ENCODE data around the gene LTBP1. TPM values are rescaled to one million over a fixed set of nuclear protein-coding genes. Genes with fewer than 3 reads are reported as not detected.

The LTBP1 gene
- polyA plus RNA-seq, 3 donors from 2014 or later = 0.58 to 2.0 TPM; not detected in 1

GRCh38 chr2:32993005-32993539 is 46.3 kb downstream of the LTBP1 start:
- H3K9me3 Mint-ChIP-seq = peaks cover 0 to 1% (median 0%) of the 10 kb centered on the region in 6 donors

GRCh38 chr2:32997705-32998104 is 51.0 kb downstream of the LTBP1 start:
- Mint-ChIP-seq H3K27ac (no peak overlapping the region), H3K4me1 (no peaks in the 10 kb centered on the region)

More at GRCh38 chr2:32993005-32993539, 46.3 kb downstream of the LTBP1 start:
- H3K36me3 Mint-ChIP-seq = no peaks in the 10 kb centered on the region
- no peaks in the 10 kb centered on the region for H3K4me1 Mint-ChIP-seq
- no peak overlapping the region for H3K27ac Mint-ChIP-seq
- DNase-seq = no peak
- peaks cover 0 to 3% (median 2%) of the 10 kb centered on the region in 3 donors for H3K27me3 Mint-ChIP-seq (ENCODE audit: low read depth in 3 of 3)
- no peak overlapping the region for H3K4me3 Mint-ChIP-seq

DNA sequence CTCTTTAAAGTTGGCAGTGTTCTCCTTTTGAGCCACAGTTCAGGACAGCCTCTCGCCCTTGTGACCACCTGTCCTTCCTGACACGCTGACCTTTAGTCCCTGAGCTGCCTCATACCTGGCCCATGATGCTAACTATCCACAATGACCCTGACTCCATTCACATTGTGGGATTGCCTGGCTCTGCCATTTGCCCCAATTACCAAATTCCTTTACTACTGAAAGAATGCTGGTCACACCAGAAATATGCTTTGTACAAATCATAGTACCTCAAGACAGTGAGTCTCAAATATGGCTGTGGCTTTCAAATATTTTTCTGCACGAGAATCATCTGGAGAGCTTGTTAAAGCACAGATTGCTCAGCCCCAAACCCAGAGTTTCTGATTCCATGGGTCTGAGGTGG is 54.2 kb downstream of the LTBP1 start:
- DNase-seq = no peak
- peaks cover 0 to 7% of the 10 kb centered on the region in 2 donors for H3K4me1 Mint-ChIP-seq
- no peak overlapping the region for H3K4me3 Mint-ChIP-seq
- no peaks in the 10 kb centered on the region for H3K27me3 Mint-ChIP-seq (ENCODE audit: low read depth in 3 of 3)
- no peaks in the 10 kb centered on the region for H3K36me3 Mint-ChIP-seq
- H3K9me3 Mint-ChIP-seq = no peaks in the 10 kb centered on the region
- no peak overlapping the region for H3K27ac Mint-ChIP-seq

More at GRCh38 chr2:32997705-32998104, 51.0 kb downstream of the LTBP1 start:
- no peak for DNase-seq
- peaks cover 0 to 3% (median 2%) of the 10 kb centered on the region in 3 donors for H3K27me3 Mint-ChIP-seq (ENCODE audit: low read depth in 3 of 3)
- peaks cover 0 to 1% (median 0%) of the 10 kb centered on the region in 6 donors for H3K9me3 Mint-ChIP-seq
- no peak overlapping the region for H3K4me3 Mint-ChIP-seq
- no peaks in the 10 kb centered on the region for H3K36me3 Mint-ChIP-seq

DNA sequence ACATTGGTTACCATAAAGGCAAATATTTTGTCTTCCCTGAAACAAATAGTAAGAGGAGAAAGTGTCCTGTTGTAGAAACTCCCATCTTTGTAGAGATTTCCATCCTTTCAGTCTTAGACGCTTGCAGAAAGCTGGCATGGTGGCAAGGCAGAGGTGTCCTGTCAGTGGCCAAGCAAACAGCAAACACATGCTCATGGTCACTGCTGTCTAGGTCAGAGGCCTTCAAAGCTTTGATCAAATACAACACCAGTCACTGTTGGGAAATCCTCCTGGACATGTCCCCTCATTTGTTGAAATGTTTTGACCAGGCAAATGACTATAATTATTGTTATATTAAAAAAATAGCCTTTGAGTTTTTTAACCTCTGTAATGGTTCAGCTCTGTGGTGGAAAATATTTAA is 55.1 kb downstream of the LTBP1 start:
- no peak overlapping the region for H3K27ac Mint-ChIP-seq
- DNase-seq = no peak
- no peaks in the 10 kb centered on the region for H3K27me3 Mint-ChIP-seq (ENCODE audit: low read depth in 3 of 3)
- no peaks in the 10 kb centered on the region for H3K36me3 Mint-ChIP-seq
- no peaks in the 10 kb centered on the region for H3K9me3 Mint-ChIP-seq
- no peak overlapping the region for H3K4me3 Mint-ChIP-seq
- H3K4me1 Mint-ChIP-seq = peaks cover 0 to 7% of the 10 kb centered on the region in 2 donors

GRCh38 chr2:33002863-33003262 is 56.1 kb downstream of the LTBP1 start:
- H3K27me3 Mint-ChIP-seq (ENCODE audit: low read depth in 3 of 3) = no peaks in the 10 kb centered on the region
- H3K27ac Mint-ChIP-seq = no peak overlapping the region
- no peaks in the 10 kb centered on the region for H3K9me3 Mint-ChIP-seq
- H3K36me3 Mint-ChIP-seq = no peaks in the 10 kb centered on the region
- DNase-seq = no peak
- no peak overlapping the region for H3K4me3 Mint-ChIP-seq
- H3K4me1 Mint-ChIP-seq = peaks cover 0 to 7% of the 10 kb centered on the region in 2 donors

GRCh38 chr2:33005057-33005456 is 58.3 kb downstream of the LTBP1 start:
- H3K27ac Mint-ChIP-seq = no peak overlapping the region
- H3K27me3 Mint-ChIP-seq (ENCODE audit: low read depth in 3 of 3) = peaks cover 0 to 4% (median 2%) of the 10 kb centered on the region in 3 donors
- peaks cover 0 to 7% of the 10 kb centered on the region in 2 donors for H3K4me1 Mint-ChIP-seq
- no peaks in the 10 kb centered on the region for H3K36me3 Mint-ChIP-seq
- H3K9me3 Mint-ChIP-seq = peaks cover 0 to 3% (median 0%) of the 10 kb centered on the region in 6 donors
- no peak overlapping the region for H3K4me3 Mint-ChIP-seq
- DNase-seq = no peak

- Mint-ChIP-seq H3K4me3 (no peak overlapping the region), H3K9me3 (peaks cover 0 to 3% (median 0%) of the 10 kb centered on the region in 6 donors), H3K27me3 (ENCODE audit: low read depth in 3 of 3) (peaks cover 0 to 4% (median 2%) of the 10 kb centered on the region in 3 donors), H3K27ac (no peak overlapping the region), H3K4me1 (no peaks in the 10 kb centered on the region), H3K36me3 (no peaks in the 10 kb centered on the region)
- no peak for DNase-seq
Measured at GRCh38 chr2:33008716-33009115, 62.0 kb downstream of the LTBP1 start.

GRCh38 chr2:33009249-33009648 is 62.5 kb downstream of the LTBP1 start:
- DNase-seq = no peak
- Mint-ChIP-seq H3K36me3 (no peaks in the 10 kb centered on the region), H3K27ac (no peak overlapping the region), H3K4me1 (no peaks in the 10 kb centered on the region), H3K4me3 (no peak overlapping the region), H3K27me3 (ENCODE audit: low read depth in 3 of 3) (peaks cover 0 to 4% (median 2%) of the 10 kb centered on the region in 3 donors), H3K9me3 (peaks cover 0 to 3% (median 0%) of the 10 kb centered on the region in 6 donors)

DNA sequence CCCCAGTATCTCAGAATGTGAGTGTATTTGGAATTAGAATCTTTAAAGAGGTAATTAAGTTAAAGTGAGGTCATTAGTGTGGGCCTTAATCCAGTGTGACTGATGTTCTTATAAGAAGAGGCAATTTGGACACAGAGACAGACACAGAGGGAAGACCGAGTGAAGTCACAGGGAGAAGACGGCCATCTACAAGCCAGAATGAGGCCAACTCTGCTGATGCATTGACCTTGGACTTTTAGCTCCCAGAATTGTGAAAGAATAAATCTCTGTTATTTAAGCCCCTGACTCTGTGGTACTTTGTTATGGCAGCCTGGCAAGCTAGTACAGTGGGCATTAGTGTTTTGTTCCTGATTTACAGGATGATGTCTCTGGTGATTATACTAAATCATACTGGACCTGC is 64.6 kb downstream of the LTBP1 start:
- Mint-ChIP-seq H3K27me3 (ENCODE audit: low read depth in 3 of 3) (peaks cover 0 to 6% (median 2%) of the 10 kb centered on the region in 3 donors), H3K27ac (no peak overlapping the region), H3K4me3 (no peak overlapping the region), H3K36me3 (no peaks in the 10 kb centered on the region), H3K4me1 (no peaks in the 10 kb centered on the region), H3K9me3 (peaks cover 0 to 3% (median 0%) of the 10 kb centered on the region in 6 donors)
- no peak for DNase-seq

DNA sequence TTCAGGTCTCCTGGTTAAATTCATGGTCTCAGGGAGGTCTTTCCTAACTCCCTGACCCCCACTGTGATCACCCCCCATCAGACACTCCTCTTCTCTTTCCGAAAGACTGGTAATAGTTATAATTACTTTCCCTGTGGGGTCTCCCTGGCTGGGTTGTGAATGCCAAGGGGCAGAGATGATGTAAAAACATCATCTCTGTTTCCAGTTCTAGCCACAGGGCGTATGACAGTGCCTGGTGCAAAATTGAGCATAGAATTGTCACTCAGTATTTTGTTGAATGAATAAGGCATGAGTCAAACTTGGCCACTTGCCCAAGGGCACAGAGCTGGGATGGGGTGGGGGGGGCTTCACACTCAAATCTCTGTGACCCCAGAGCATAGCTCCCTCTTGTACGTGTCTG is 65.2 kb downstream of the LTBP1 start:
- Mint-ChIP-seq H3K27me3 (ENCODE audit: low read depth in 3 of 3) (peaks cover 0 to 6% (median 2%) of the 10 kb centered on the region in 3 donors), H3K36me3 (no peaks in the 10 kb centered on the region), H3K4me3 (no peak overlapping the region), H3K9me3 (peaks cover 0 to 3% (median 0%) of the 10 kb centered on the region in 6 donors), H3K27ac (no peak overlapping the region), H3K4me1 (no peaks in the 10 kb centered on the region)
- DNase-seq = no peak

- Mint-ChIP-seq H3K27ac (no peak overlapping the region), H3K36me3 (no peaks in the 10 kb centered on the region), H3K9me3 (peaks cover 0 to 3% (median 0%) of the 10 kb centered on the region in 6 donors), H3K4me1 (no peaks in the 10 kb centered on the region), H3K4me3 (no peak overlapping the region), H3K27me3 (ENCODE audit: low read depth in 3 of 3) (peaks cover 0 to 6% (median 2%) of the 10 kb centered on the region in 3 donors)
- no peak for DNase-seq
Measured at GRCh38 chr2:33013684-33014110, 66.9 kb downstream of the LTBP1 start.

- Mint-ChIP-seq H3K4me3 (no peak overlapping the region), H3K27me3 (ENCODE audit: low read depth in 3 of 3) (peaks cover 0 to 6% (median 0%) of the 10 kb centered on the region in 3 donors), H3K4me1 (no peaks in the 10 kb centered on the region), H3K9me3 (peaks cover 0 to 1% (median 0%) of the 10 kb centered on the region in 6 donors), H3K27ac (no peak overlapping the region), H3K36me3 (no peaks in the 10 kb centered on the region)
- DNase-seq = no peak
Measured at GRCh38 chr2:33014268-33014667, 67.5 kb downstream of the LTBP1 start.

DNA sequence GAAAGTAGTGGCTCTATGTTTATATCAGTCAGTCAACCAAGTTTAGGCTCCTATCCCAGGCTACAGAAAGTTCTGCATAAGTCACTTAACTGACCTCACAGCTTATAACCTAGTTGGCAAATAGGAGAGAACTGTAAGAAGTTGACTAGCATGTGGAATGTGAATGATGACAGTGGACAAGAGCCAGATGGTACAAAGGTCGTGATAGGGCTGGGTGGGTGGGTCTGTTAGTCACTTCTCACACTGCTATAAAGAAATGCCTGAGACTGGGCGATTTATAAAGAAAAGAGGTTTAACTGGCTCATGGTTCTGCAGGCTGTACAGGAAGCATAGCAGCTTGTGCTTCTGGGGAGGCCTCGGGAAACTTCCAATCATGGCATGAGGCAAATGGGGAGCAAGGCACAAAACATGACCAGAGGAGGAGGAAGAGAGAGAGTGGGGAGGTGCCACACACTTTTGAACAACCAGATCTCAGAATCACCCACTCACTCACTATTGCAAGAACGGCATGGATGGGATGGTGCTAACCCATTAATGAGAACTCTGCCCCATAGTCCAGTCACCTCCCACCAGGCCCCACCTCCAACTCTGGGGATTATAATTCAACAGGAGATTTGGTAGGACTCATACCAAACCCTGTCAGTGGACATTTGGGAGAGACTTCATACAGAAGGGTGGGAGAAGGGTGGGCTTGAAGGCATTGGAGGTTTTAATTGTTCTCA is 68.8 kb downstream of the LTBP1 start:
- no peaks in the 10 kb centered on the region for H3K4me1 Mint-ChIP-seq

GRCh38 chr2:33018271-33018670 is 71.5 kb downstream of the LTBP1 start:
- DNase-seq = no peak
- H3K36me3 Mint-ChIP-seq = no peaks in the 10 kb centered on the region
- H3K27ac Mint-ChIP-seq = no peak overlapping the region
- no peaks in the 10 kb centered on the region for H3K4me1 Mint-ChIP-seq
- H3K4me3 Mint-ChIP-seq = no peak overlapping the region
- H3K9me3 Mint-ChIP-seq = no peaks in the 10 kb centered on the region
- H3K27me3 Mint-ChIP-seq (ENCODE audit: low read depth in 3 of 3) = peaks cover under 1 to 5% (median 2%) of the 10 kb centered on the region in 3 donors

More for the DNA sequence above, 68.8 kb downstream of the LTBP1 start:
- H3K9me3 Mint-ChIP-seq = no peaks in the 10 kb centered on the region
- H3K36me3 Mint-ChIP-seq = no peaks in the 10 kb centered on the region
- no peak overlapping the region for H3K27ac Mint-ChIP-seq
- DNase-seq = no peak
- peaks cover 0 to 2% (median 0%) of the 10 kb centered on the region in 3 donors for H3K27me3 Mint-ChIP-seq (ENCODE audit: low read depth in 3 of 3)
- H3K4me3 Mint-ChIP-seq = no peak overlapping the region

All from immature natural killer cell (primary cell).